Mucosa of descending colon (tissue), 3 donors: ENCODE data around the gene TGFBR3. TPM values are rescaled to one million over a fixed set of nuclear protein-coding genes. Genes with fewer than 3 reads are reported as not detected.

Experiments
- ATAC-seq: fragments of 200-7000 bp; cut with Tn5 transposase; one replicate; pipeline ENCODE4 v1.9.1; 2020; ENCODE audit warnings: mild to moderate bottlenecking, moderate library complexity
- DNase-seq, 3 donors: peaks; one replicate each; pipeline ENCODE4 v3.0.0-alpha.2; 2020
- H3K36me3 ChIP-seq: fragments of 200-600 bp; one replicate; pipeline ENCODE4 v1.8.0; 2021; ENCODE audit warnings: low read depth, mild to moderate bottlenecking
- H3K4me1 ChIP-seq: fragments of 200-600 bp; one replicate; pipeline ENCODE4 v1.8.0; 2021; ENCODE audit warnings: low read depth, mild to moderate bottlenecking
- H3K4me3 ChIP-seq: fragments of 200-600 bp; one replicate; pipeline ENCODE4 v1.8.0; 2021; ENCODE audit warnings: mild to moderate bottlenecking
- H3K9me3 ChIP-seq: fragments of 200-600 bp; one replicate; pipeline ENCODE4 v1.8.0; 2021; ENCODE audit warnings: mild to moderate bottlenecking
- CTCF ChIP-seq: fragments of 200-600 bp; IDR thresholded peaks from one replicate; pipeline ENCODE4 v1.8.0; 2022; ENCODE audit warnings: antibody characterized with exemption, mild to moderate bottlenecking
- intact Hi-C, 2 donors: fragments of 100-400 bp; cut with DNase I in 1 of 2; cut with micrococcal nuclease in 1 of 2; formaldehyde crosslinking; loops; one replicate each; pipeline versions ENCODE4 v1.11.0 to v1.11.1; 2022; cut with DNase I, micrococcal nuclease
- total RNA-seq, 3 donors: library from RNA; stranded (reverse); fragmentation: NEBNext Ultra II Directional in 2 of 3; extraction: Animal tissue kit (Norgen Biotek cat#: 25700) in 2 of 3; gene quantifications; one replicate each; pipeline versions ENCODE4 v1.2.1 to v1.2.4, GENCODE V29; 2021 to 2023
- donor health status: DM: no; HTN: no; CAD: no; lungs with moderate emphysema.
- donor health status: DM: no; HTN: no; CAD: no.
- donor health status: DM: no; HTN: yes; CAD: no.

TGFBR3 gene
- total RNA-seq, 3 donors from 2014 or later, result 11.6 to 89.7 (median 21.1) TPM

- ATAC-seq (no peak), DNase-seq (no peak)
- Histone ChIP-seq H3K9me3 (no peaks in the 10 kb centered on the region), H3K4me1 (peaks cover 24% of the 10 kb centered on the region), H3K36me3 (no peaks in the 10 kb centered on the region), H3K4me3 (no peak overlapping the region)
- intact Hi-C loops, result no loop called here
- no peak for TF ChIP-seq CTCF
Observed at GRCh38 chr1:91682882-91683597, 202.9 kb downstream of the TGFBR3 start.

GRCh38 chr1:91680556-91681155 is 205.3 kb downstream of the TGFBR3 start:
- ATAC-seq (no peak), DNase-seq (no peak)
- no peak for TF ChIP-seq CTCF
- no peaks in the 10 kb centered on the region for H3K9me3 ChIP-seq
- H3K4me3 ChIP-seq, result no peak overlapping the region
- peaks cover 24% of the 10 kb centered on the region for H3K4me1 ChIP-seq
- H3K36me3 ChIP-seq, result no peaks in the 10 kb centered on the region
- intact Hi-C loops, result no loop called here

GRCh38 chr1:91679446-91679845 is 206.5 kb downstream of the TGFBR3 start:
- ATAC-seq (no peak), DNase-seq (no peak)
- TF ChIP-seq CTCF, result no peak
- Histone ChIP-seq H3K4me1 (peaks cover 15% of the 10 kb centered on the region), H3K36me3 (no peaks in the 10 kb centered on the region), H3K9me3 (no peaks in the 10 kb centered on the region), H3K4me3 (no peak overlapping the region)
- intact Hi-C loops, result no loop called here

DNA sequence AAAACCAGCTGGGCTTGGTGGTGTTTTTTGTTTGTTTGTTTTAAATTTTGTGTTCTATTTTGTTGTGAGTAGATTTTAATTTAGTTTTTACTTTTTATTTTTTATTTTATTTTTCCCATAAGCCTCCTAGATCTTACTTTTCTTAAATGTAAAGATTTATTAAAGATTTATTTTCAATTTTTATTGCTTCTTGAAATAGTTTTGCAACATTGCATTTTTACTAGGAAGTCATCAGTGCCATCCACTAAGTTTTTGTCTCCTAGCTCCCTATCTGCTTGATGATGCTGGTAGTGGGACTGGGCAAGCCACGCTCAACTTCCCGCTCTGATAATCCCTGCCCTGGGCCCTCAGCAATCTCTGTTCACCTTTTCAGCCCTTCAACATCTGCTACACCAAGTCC is 209.9 kb downstream of the TGFBR3 start:
- no peak for DNase-seq
- intact Hi-C loops, result no loop called here
- H3K36me3 ChIP-seq, result no peaks in the 10 kb centered on the region
- TF ChIP-seq CTCF, result no peak
- no peaks in the 10 kb centered on the region for H3K9me3 ChIP-seq
- no peak overlapping the region for H3K4me3 ChIP-seq
- no peak for ATAC-seq
- no peaks in the 10 kb centered on the region for H3K4me1 ChIP-seq

GRCh38 chr1:91674107-91674506 is 211.8 kb downstream of the TGFBR3 start:
- H3K9me3 ChIP-seq, result no peaks in the 10 kb centered on the region
- intact Hi-C loops, result no loop called here
- no peak for DNase-seq
- no peak for ATAC-seq
- H3K4me3 ChIP-seq, result no peak overlapping the region
- TF ChIP-seq CTCF, result no peak
- H3K4me1 ChIP-seq, result no peaks in the 10 kb centered on the region
- H3K36me3 ChIP-seq, result no peaks in the 10 kb centered on the region
